GM19324 (cell line): ENCODE measurements around the gene HBA2.
"Not testable (repeated sequence)": the region's sequence is repeated elsewhere in the genome, so short reads cannot be mapped to it uniquely, and the experiment has no call there.

Source experiments
- ATAC-seq: cut with Tn5 transposase; IDR thresholded peaks from one replicate; pipeline ENCODE4 v1.9.1; 2021; ENCODE audit warnings: mild to moderate bottlenecking, moderate library complexity; ENCODE audit not compliant: unreplicated experiment, low FRiP score

HBA2 gene

DNA sequence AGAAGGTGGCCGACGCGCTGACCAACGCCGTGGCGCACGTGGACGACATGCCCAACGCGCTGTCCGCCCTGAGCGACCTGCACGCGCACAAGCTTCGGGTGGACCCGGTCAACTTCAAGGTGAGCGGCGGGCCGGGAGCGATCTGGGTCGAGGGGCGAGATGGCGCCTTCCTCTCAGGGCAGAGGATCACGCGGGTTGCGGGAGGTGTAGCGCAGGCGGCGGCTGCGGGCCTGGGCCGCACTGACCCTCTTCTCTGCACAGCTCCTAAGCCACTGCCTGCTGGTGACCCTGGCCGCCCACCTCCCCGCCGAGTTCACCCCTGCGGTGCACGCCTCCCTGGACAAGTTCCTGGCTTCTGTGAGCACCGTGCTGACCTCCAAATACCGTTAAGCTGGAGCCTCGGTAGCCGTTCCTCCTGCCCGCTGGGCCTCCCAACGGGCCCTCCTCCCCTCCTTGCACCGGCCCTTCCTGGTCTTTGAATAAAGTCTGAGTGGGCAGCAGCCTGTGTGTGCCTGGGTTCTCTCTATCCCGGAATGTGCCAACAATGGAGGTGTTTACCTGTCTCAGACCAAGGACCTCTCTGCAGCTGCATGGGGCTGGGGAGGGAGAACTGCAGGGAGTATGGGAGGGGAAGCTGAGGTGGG is 657 bp downstream of the HBA2 start:
- not testable (repeated sequence) for ATAC-seq

DNA sequence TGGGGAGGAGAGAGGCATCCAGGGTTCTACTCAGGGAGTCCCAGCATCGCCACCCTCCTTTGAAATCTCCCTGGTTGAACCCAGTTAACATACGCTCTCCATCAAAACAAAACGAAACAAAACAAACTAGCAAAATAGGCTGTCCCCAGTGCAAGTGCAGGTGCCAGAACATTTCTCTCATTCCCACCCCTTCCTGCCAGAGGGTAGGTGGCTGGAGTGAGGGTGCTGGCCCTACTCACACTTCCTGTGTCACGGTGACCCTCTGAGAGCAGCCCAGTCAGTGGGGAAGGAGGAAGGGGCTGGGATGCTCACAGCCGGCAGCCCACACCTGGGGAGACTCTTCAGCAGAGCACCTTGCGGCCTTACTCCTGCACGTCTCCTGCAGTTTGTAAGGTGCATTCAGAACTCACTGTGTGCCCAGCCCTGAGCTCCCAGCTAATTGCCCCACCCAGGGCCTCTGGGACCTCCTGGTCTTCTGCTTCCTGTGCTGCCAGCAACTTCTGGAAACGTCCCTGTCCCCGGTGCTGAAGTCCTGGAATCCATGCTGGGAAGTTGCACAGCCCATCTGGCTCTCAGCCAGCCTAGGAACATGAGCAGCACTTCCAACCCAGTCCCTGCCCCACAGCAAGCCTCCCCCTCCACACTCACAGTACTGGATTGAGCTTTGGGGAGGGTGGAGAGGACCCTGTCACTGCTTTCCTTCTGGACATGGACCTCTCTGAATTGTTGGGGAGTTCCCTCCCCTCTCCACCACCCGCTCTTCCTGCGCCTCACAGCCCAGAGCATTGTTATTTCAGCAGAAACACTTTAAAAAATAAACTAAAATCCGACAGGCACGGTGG is 1.5 kb downstream of the HBA2 start:
- ATAC-seq = not testable (repeated sequence)

- ATAC-seq = no peak
Measured at GRCh38 chr16:175011-175949, 2.6 kb downstream of the HBA2 start.

- ATAC-seq = not testable (repeated sequence)
Measured at GRCh38 chr16:176006-176405, 3.3 kb downstream of the HBA2 start.

- not testable (repeated sequence) for ATAC-seq
Measured at GRCh38 chr16:176477-177382, 4.1 kb downstream of the HBA2 start, which contains the start of gene HBA1. HBA1 (plus strand) TSS chr16:176680; CDS start chr16:176717, 37 bp downstream.

DNA sequence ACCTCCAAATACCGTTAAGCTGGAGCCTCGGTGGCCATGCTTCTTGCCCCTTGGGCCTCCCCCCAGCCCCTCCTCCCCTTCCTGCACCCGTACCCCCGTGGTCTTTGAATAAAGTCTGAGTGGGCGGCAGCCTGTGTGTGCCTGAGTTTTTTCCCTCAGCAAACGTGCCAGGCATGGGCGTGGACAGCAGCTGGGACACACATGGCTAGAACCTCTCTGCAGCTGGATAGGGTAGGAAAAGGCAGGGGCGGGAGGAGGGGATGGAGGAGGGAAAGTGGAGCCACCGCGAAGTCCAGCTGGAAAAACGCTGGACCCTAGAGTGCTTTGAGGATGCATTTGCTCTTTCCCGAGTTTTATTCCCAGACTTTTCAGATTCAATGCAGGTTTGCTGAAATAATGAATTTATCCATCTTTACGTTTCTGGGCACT is 4.7 kb downstream of the HBA2 start:
- no peak for ATAC-seq

GRCh38 chr16:177981-178667 is 5.4 kb downstream of the HBA2 start:
- no peak for ATAC-seq

DNA sequence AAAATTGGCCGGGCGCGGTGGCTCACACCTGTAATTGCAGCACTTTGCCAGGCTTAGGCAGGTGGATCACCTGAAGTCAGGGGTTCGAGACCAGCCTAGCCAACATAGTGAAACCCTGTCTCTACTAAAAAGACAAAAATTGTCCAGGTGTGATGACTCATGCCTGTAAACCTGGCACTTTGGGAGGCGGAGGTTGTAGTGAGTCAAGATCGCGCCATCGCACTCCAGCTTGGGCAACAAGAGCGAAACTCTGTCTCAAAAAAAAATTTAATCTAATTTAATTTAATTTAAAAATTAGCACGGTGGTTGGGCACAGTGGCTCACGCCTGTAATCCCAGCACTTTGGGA is 6.0 kb downstream of the HBA2 start:
- no peak for ATAC-seq

- ATAC-seq = no peak
Measured at GRCh38 chr16:179211-180092, 6.8 kb downstream of the HBA2 start.

DNA sequence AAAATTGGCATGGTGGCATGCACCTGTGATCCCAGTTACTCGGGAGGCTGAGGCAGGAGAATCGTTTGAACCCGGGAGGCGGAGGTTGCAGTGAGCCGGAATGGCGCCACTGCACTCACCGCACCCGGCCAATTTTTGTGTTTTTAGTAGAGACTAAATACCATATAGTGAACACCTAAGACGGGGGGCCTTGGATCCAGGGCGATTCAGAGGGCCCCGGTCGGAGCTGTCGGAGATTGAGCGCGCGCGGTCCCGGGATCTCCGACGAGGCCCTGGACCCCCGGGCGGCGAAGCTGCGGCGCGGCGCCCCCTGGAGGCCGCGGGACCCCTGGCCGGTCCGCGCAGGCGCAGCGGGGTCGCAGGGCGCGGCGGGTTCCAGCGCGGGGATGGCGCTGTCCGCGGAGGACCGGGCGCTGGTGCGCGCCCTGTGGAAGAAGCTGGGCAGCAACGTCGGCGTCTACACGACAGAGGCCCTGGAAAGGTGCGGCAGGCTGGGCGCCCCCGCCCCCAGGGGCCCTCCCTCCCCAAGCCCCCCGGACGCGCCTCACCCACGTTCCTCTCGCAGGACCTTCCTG is 7.5 kb downstream of the HBA2 start, which contains the start of gene HBQ1:
TSS of gene HBQ1 (plus strand) at position 359 of the 575 bp plus-strand sequence. CDS start at position 387, 28 bp downstream.
- ATAC-seq = no peak

- ATAC-seq = no peak
Measured at GRCh38 chr16:180681-181564, 8.2 kb downstream of the HBA2 start.

DNA sequence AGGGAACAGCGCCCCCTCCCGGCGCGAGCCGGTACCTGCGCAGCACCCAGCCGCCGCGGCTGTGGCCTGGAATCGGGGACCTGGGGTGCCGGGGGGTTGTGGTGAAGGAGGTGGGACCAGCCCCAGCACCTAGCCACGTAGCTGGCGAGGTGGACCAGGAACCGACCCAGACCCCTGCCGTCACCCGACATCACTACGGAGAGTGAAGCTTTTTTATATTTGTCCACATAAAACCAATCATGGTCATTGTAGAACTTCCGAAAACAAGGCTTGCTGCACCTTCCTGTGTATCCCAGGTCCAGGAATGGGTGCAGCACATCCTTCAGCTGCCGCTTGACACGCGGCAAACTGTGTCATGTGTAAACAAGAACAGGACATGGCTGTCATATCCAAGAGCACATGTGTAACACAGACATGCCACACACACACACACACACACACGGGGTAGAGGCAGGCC is 8.9 kb downstream of the HBA2 start:
- ATAC-seq = no peak

- ATAC-seq = no peak
Measured at GRCh38 chr16:183005-183404, 10.3 kb downstream of the HBA2 start.

DNA sequence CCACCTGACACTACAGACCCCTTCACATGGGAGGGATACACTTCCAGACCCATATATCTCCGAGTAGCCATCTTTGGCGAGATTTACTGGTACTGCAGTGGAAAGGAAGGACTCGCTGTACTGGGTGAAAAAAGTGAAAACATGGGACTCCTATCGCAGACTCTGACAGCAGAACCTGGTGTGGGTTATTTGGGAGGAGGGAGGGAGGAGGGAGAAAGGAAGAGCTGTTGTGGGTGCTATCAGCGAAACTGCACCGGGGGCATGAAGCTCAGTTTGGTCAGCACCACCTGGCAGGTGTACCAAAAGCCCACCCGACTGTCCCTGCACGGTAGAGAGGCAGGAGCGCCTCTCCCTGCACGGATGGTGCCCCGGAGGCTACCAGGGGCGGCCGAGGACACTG is 12.5 kb downstream of the HBA2 start:
- no peak for ATAC-seq

DNA sequence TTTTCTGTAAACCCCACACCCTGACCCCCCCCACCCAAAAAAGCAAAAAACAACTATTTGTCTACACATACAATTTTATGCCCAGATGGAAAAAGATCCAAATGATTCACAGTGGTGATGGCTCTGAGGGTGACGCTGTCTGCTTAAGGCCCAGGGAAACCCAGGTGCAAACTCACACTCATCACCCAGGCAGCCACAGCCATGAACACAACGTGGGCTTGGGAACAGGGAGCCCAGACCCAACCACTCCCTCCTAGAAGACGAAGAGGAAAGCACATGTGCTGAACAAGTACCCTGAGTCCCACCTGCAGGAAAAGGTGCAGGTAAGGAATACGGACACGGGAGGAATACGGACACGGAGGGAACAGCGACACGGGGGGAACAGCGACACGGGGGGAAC is 13.0 kb downstream of the HBA2 start:
- no peak for ATAC-seq

DNA sequence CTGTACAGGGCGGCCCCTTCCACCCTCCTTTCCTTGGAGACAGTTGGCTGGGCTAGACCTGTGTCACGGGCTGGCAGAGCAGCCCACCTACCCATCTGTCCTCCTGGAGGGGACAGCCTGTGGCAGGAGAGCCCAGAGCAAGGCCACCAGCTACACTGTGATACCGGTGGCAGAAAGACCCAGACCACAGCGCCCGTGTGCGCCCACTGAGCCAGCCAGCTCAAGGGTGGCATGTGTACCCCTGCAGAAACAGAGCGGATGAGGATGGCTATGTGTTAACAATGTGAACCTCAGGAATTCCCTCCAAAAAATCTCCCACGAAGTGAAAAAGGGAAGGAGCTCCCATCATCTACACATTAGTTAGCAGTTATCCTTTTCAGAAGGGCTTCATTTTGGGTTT is 14.7 kb downstream of the HBA2 start:
- no peak for ATAC-seq

GRCh38 chr16:188674-189073 is 16.0 kb downstream of the HBA2 start:
- no peak for ATAC-seq
